ENCODE measurements around the gene ANKRD63.

ANKRD63 gene

GRCh38 chr15:40295877-40296560 is 13.2 kb upstream of the ANKRD63 start:
- DNase-seq (ENCODE audit: low read depth) = no peak

GRCh38 chr15:40295297-40295696 is 12.4 kb upstream of the ANKRD63 start:
- DNase-seq (ENCODE audit: low read depth) = no peak

GRCh38 chr15:40293905-40294895 is 11.3 kb upstream of the ANKRD63 start:
- no peak for DNase-seq (ENCODE audit: low read depth)

DNA sequence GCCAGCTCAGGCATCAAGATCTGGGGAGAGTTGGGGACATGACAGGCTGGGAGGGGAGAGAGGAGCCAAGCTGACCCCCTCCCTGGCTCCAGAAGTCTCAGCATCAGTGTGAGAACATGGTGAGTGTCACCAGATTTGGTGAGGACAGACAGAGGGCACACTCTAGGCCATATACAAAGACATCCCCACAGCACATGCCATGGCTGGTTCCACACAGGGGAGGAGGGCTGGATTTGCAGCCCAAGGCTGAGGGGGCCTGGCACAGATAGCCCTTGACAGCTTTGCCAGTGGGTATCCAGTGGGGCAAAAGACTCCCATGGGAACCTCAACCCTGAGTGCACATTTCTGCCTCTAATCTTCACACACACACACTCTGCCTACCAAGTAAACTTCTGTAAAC is 10.1 kb upstream of the ANKRD63 start:
- DNase-seq (ENCODE audit: low read depth) = no peak

DNA sequence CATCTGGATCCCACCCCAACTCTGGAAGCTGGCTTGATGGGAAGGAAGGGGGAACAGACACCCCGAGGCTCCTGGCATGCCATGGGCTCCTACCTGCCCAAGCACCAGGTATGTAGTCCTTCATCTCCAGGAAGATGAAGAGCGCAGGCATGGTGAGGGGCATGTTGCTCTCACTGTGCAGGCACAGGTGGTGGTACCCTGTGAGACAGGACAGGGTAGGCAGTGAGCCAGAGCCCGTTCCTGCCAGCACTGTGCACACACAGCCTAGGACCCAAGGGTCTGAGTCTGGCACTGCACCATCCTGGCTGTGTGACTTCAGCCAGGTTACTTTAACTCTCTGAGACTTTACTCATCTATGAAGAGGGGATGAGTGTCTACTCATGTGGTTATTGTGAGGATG is 9.4 kb upstream of the ANKRD63 start:
- no peak for DNase-seq (ENCODE audit: low read depth)

DNA sequence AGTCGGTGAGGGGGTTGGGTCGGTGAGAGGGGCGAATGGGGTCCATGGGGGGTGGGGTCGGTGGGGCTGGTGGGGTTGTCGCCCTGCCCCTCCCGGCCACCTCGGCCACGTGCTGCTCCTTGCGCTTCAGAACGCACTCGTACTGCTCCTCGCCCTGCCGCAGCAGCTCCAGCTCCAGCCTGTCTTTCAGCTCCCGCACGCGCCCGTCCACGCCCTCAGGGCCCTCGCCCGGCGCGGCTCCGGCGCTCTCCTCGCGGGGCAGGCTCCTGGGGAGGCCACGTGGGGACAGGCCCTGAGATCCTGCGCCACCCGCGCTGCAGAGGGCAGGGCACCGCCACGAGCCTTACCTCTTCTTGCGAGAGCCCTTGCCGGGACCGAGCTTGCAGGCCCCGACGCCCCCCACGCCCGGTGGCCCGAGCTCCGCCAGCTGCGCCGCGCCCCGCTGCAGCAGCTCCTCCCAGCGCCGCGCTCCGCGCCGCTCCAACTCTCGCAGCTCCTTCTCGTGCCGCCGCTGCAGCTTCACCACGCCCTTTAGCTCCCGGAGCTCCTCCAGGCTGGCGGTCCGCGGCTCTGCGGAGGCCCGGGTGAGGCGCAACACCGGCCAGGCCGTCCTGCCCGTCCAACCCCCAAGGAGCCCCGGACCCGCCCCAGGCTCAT is 8.2 kb upstream of the ANKRD63 start:
- no peak for DNase-seq (ENCODE audit: low read depth)

GRCh38 chr15:40290545-40290917 is 7.7 kb upstream of the ANKRD63 start:
- DNase-seq (ENCODE audit: low read depth) = no peak

DNA sequence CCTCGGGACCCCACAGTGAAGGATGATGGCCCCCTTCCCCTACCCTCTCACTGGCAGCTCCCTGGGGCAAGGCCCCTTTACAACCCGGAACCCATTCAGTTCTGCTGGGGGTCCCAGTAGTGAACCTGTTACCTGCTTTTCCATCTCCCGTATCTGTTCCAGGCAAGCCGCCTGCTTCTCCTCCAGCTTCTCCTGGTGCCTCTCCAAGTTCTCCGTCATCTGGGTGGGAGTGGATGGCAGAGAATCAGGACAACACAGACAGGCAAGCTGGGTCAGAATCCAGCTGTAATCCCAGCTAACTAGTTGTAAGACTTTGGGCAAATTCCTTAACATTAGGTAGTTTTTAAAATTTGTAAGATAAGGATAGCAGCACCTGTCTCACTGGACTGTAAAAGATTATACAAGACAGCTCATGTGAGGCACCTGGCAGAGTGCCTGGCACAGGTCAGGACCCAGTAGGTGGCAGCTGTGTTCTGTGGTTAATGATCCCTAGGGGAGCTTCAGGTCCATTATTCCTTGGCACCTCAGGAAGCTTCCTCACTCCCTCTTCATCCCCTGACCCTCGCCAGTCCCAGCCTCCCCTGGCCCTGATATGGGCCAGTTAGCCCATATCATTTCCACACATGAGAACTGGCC is 6.4 kb upstream of the ANKRD63 start:
- DNase-seq (ENCODE audit: low read depth) = no peak

GRCh38 chr15:40287968-40288367 is 5.1 kb upstream of the ANKRD63 start:
- no peak for DNase-seq (ENCODE audit: low read depth)

- DNase-seq (ENCODE audit: low read depth) = no peak
These were observed 4.6 kb upstream of the ANKRD63 start for GRCh38 chr15:40287505-40287904.

GRCh38 chr15:40286794-40287193 is 3.9 kb upstream of the ANKRD63 start:
- no peak for DNase-seq (ENCODE audit: low read depth)

DNA sequence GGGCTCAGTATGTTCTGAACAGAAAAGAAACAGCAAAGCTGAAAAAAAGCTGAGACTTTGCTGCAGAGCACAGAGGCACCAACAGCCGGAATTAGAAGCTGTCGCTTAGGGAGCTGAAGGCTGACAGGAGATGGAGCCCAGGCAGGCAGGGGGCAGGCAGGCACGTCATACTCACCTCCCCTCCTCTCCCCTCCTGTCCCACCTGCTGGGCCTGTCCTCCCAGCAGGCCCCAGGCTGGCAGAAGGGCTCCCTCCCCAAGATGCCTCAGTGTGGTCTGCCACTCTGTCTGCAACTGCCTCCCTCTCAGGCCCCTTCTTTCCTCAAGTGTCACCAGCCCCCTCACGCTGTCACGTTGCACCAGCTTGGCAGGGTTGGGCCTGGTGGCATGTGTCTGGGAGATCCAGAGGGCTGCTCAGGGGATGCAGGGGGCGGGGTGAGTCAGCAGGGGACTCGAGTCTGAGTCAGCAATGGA is 3.2 kb upstream of the ANKRD63 start:
- no peak for DNase-seq (ENCODE audit: low read depth)

GRCh38 chr15:40285554-40286011 is 2.7 kb upstream of the ANKRD63 start:
- no peak for DNase-seq (ENCODE audit: low read depth)

- no peak for DNase-seq (ENCODE audit: low read depth)
These were observed 2.3 kb upstream of the ANKRD63 start for GRCh38 chr15:40285151-40285550.

DNA sequence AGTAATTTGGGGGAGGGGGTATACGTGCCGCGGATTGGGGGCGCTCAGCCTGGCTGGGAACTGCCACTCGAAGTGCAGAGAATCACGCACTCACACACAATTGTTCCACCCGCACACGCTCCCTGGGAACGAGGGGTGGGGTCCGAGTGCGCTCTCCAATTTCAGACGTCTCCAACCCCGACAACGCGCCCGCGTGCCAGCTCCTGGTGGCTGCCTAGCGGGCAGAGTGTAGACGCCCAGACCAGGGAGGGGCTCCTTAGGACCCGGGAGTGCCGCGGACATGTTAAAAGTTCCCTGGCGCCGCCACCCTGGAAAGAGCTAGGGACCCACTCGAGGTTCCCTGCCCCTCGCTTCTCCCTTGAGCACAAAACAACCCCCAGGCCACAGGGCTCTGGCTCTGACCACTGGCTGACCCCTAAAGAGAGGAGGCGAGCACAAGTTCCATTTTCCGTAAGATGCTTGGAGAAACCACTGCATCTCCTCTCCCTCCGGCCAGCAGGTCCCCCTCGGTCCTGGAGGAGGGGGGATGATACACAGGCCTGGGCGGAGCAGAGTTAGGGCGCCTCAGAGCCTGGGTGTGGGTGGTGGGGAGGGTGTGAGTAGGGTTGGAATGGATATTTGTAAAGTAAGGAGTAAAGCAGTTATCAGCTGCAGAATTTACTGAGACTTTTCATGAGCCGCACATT is 894 bp upstream of the ANKRD63 start:
- no peak for DNase-seq (ENCODE audit: low read depth)

DNA sequence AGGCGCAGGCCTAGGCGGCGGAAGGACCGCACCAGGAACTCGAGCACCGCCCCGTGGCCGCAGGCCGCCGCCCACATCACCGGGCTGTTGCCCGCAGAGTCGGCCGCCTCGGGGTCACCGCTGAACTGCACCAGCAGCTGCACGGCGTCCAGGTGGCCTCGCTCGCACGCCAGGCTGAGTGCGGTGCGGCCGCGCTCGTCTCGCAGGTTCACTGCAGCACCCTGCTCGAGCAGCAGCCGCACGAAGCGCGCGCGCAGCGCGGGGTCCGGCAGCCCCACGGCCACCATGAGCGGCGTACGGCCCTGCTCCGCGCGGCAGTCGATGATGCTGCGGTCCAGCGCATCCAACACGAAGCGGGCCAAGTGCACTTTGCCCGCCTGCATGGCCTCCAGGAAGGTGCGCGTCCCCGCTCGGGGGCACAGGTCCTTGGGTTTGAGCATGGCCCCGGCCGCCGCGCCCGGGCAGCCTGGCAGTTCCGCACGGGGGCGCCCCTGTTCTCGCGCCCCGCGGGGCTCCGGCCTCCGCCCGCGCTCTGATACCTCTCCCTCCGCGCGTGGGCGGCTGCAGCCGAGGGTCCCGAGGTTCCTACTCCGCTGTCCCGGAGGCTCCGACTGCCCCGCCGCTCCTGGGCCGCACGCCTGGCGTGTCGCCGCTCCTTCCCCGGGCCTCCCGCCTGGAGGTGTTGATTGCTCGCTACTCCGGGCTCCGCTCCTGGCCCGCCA is 556 bp downstream of the ANKRD63 start:
- DNase-seq (ENCODE audit: low read depth) = peak; percentile 15

DNA sequence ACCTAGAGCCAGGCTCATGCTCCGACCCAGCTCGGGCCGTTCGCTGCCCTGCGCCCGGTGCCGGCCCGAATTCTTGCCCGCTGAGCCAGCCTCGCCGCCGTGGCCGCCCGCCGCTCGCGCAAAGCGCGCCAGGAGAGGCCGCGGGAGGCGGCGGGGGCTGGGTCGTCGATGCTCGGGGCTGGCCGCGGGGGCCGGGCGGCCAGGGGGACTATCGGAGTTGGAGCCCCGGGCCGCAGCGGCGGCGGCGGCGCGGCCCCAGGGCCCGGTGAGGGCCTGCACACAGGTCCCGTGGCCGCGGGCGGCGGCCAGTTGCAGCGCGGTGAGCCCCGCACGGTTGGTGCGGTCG is 1.1 kb downstream of the ANKRD63 start:
- no peak for DNase-seq (ENCODE audit: low read depth)

- DNase-seq (ENCODE audit: low read depth) = no peak
These were observed 1.6 kb downstream of the ANKRD63 start for GRCh38 chr15:40281057-40281800.

DNA sequence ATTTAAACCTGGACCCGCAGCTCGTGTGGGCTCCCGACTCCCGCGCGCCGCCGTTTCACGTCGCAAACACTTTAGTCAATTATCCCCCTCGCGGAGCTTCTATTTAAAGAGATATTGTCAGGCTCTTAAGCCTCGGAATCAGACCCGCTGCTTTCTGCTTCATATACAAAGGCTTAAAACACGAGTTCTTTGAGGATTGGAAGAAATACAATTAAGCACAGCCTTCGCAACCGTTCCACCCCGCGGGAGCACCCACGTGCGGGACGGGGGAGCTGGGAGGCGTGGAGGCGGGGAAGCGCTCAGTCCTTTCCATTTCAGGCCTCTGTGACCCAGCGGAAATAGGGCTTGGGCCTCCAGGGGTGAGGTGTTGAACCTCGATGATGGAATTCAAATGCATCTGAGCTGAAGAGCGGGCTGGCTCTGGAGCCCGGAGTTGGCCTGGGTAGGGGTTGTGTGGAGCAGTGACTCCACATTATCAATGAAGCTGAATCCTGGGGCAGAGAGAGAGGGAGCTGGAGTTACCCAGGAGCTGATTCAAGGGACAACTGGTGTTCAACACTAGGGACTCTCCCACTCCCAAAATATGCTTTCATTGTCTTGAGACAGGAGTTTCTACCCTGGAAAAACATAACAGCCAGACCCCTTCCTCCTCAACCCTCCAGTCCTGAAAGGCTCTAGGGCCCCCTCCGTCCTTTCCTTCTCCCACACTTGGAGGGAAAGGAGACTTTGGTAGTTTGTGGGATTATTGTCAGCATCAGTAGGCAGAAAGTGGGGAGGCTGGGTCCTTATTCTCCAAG is 2.4 kb downstream of the ANKRD63 start:
- DNase-seq (ENCODE audit: low read depth) = no peak
